Tibial artery (tissue), 4 donors: Measurements from ENCODE around the gene ARSB.

Experiments
- DNase-seq, 2 donors: peaks; one replicate each; pipeline ENCODE4 v3.0.0-alpha.2; 2019
- H3K27ac ChIP-seq, 2 donors: fragments of 200-600 bp; sonication (generic) in 1 of 2; 1 replicate in 1 of 2; 2 replicates in 1 of 2; pipeline ENCODE4 v1.5.1; 2018 to 2019; ENCODE audit warnings: mild to moderate bottlenecking in 1 of 2
- H3K27me3 ChIP-seq, 2 donors: fragments of 200-600 bp; sonication (generic) in 1 of 2; one replicate each; pipeline versions ENCODE4 v1.5.1 to v1.6.0; 2016 to 2019
- H3K36me3 ChIP-seq, 3 donors: fragments of 200-600 bp; sonication (generic) in 2 of 3; one replicate each; pipeline ENCODE4 v1.5.1; 2016 to 2019; ENCODE audit warnings: mild to moderate bottlenecking in 2 of 3
- H3K4me1 ChIP-seq, 4 donors: fragments of 200-600 bp; sonication (generic) in 2 of 4; 1 replicate in 3 of 4; 2 replicates in 1 of 4; pipeline ENCODE4 v1.5.1; 2016 to 2019
- H3K4me3 ChIP-seq, 2 donors: fragments of 200-600 bp; sonication (generic) in 1 of 2; 1 replicate in 1 of 2; 2 replicates in 1 of 2; pipeline ENCODE4 v1.5.1; 2018 to 2019; ENCODE audit warnings: mild to moderate bottlenecking in 2 of 2
- H3K9me3 ChIP-seq, 3 donors: fragments of 200-600 bp; sonication (generic) in 1 of 3; one replicate each; pipeline ENCODE4 v1.5.1; 2016 to 2019
- CTCF ChIP-seq, 2 experiments: fragments of 200-600 bp in 1 of 2; fragments of 450-650 bp in 1 of 2; IDR thresholded peaks; one replicate each; pipeline ENCODE4 v1.5.1; 2017 to 2019; ENCODE audit warnings: antibody characterized with exemption in 2 of 2, mild to moderate bottlenecking in 1 of 2, moderate library complexity in 1 of 2
- intact Hi-C: fragments of 100-400 bp; cut with DNase I; formaldehyde crosslinking; loops from one replicate; pipeline ENCODE4 v1.15.0; 2023; ENCODE audit warnings: low total_unique reads

The ARSB gene

GRCh38 chr5:78926252-78926651 lies 58.9 kb downstream of the ARSB start:
- no peak for TF ChIP-seq CTCF (IDR thresholded peaks at IDR 0.05)
- intact Hi-C loops: no loop called here
- no peak overlapping the region for H3K4me3 ChIP-seq
- no peaks in the 10 kb centered on the region for H3K36me3 ChIP-seq
- H3K27me3 ChIP-seq: no peaks in the 10 kb centered on the region
- H3K9me3 ChIP-seq: no peaks in the 10 kb centered on the region
- DNase-seq: no peak
- H3K4me1 ChIP-seq: no peaks in the 10 kb centered on the region
- no peak overlapping the region for H3K27ac ChIP-seq

DNA sequence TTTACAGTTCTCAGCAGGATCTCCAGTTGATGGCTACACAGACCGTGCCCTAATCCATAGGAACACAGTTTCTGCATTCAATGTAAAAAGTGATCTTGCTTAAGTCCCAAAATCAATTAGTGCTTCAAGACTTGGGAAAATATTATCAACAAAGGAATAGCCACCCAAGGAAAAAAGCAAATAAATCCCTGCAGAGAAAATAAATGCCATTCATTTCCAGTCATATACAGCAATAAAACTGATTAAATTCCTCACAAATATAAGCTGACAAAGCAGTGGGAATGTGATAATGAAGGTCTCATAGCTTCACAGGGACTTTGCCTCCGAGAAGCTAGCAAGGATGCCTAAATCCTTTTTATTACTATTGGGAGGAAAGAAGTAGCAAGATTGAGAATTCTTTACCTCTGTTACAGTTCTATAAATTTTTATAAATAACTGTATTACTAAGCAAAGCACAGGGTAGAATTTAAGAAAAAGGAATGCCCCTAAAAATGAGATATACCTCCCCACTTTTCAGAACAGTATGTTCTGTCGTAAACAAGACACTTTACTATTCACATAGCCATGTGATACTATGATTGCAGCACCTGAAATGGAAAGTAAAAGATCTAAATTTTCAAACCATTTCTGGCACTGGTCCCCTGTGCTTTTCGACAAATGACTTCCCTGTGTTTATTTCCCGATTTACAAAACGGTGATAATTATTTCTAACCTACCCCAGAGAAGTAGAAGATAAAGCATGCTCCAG lies 59.8 kb downstream of the ARSB start:
- no peaks in the 10 kb centered on the region for H3K36me3 ChIP-seq
- DNase-seq: no peak
- H3K9me3 ChIP-seq: no peaks in the 10 kb centered on the region
- intact Hi-C loops: no loop called here
- H3K4me1 ChIP-seq: peaks cover 0 to 2% (median 0%) of the 10 kb centered on the region in 4 donors
- H3K27me3 ChIP-seq: no peaks in the 10 kb centered on the region
- H3K27ac ChIP-seq: no peak overlapping the region
- no peak for TF ChIP-seq CTCF (IDR thresholded peaks at IDR 0.05)
- no peak overlapping the region for H3K4me3 ChIP-seq

GRCh38 chr5:78923622-78923970 lies 61.5 kb downstream of the ARSB start:
- TF ChIP-seq CTCF (IDR thresholded peaks at IDR 0.05): no peak
- Histone ChIP-seq H3K36me3 (no peaks in the 10 kb centered on the region), H3K9me3 (no peaks in the 10 kb centered on the region), H3K4me3 (no peak overlapping the region), H3K27ac (no peak overlapping the region), H3K4me1 (peaks cover 0 to 2% (median 0%) of the 10 kb centered on the region in 4 donors), H3K27me3 (no peaks in the 10 kb centered on the region)
- DNase-seq: no peak
- intact Hi-C loops: no loop called here

DNA sequence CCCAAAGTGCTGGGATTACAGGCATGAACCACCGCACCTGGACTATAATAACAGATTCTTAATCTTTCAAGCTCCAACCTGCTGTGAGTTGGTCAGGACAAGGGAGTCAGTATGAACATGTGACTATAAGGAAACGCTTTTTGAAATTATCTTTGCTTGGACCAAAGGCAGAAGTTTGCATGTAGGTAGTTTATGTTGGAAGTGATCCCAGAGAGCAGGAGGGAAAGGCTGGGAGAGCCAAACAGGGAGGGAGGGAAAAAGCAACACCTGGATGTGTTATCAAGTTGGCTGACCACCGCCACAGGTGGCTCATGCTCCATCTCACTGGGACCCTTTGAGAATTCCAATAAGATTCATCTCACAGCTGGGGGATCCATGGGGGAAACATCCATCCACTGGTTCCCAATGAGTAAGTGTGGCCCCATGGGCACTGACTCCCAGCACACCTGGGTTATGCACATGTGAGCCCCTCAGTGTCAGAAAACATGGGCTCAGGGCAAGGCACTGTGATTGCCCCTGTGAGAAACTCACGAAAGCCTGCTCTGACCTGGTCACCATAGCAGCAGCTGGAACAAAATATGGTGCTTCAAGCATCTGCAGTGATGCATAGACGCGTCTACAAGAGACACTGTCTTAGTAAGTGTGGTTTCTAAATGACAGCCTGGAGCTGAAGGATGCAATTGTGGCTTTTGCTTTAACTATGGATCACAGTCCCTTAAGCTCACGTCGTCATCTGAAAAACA lies 62.1 kb downstream of the ARSB start:
- Histone ChIP-seq H3K27me3 (no peaks in the 10 kb centered on the region), H3K4me1 (peaks cover 0 to 2% (median 0%) of the 10 kb centered on the region in 4 donors), H3K27ac (no peak overlapping the region), H3K4me3 (no peak overlapping the region), H3K9me3 (no peaks in the 10 kb centered on the region), H3K36me3 (no peaks in the 10 kb centered on the region)
- no peak for TF ChIP-seq CTCF (IDR thresholded peaks at IDR 0.05)
- intact Hi-C loops: no loop called here
- no peak for DNase-seq

DNA sequence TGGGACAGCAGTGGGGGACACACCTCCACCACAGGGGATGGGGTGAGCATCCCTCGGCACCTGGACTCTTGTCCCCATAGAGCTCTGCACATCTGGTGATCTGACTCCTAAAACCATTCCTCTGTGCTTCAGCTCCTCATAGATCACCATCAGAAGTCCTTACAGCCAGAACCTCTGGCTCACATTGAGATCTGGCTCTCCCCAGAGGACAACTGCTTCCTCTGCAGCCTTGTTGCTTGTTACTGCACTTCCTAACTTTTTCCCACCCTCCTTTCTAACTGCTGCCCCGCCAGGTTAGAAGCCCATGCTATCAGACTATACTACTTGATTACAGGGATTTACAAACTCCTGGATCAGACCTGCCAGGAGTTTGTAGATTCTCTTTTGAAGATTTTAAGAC lies 64.5 kb downstream of the ARSB start:
- no peak for DNase-seq
- H3K27ac ChIP-seq: no peak overlapping the region
- intact Hi-C loops: no loop called here
- TF ChIP-seq CTCF (IDR thresholded peaks at IDR 0.05): peak; percentile 36 to 53
- no peaks in the 10 kb centered on the region for H3K36me3 ChIP-seq
- no peaks in the 10 kb centered on the region for H3K27me3 ChIP-seq
- peaks cover 0 to 2% (median 0%) of the 10 kb centered on the region in 4 donors for H3K4me1 ChIP-seq
- no peaks in the 10 kb centered on the region for H3K9me3 ChIP-seq
- H3K4me3 ChIP-seq: no peak overlapping the region
